ENCODE measurements around the gene TMEM222. TPM values are rescaled to one million over a fixed set of nuclear protein-coding genes. Genes with fewer than 3 reads are reported as not detected.
A peak's percentile ranks its signal among the peaks of the same experiment; 100 is the strongest.
"Not testable (repeated sequence)": the region's sequence is repeated elsewhere in the genome, so short reads cannot be mapped to it uniquely, and the experiment has no call there.

Gene TMEM222
- total RNA-seq, 1 donor from 2014 or later, result 7.4 TPM

GRCh38 chr1:27383039-27383605, 61.2 kb downstream of the TMEM222 start, which contains the start of gene CD164L2:
TSS of gene CD164L2 (minus strand) at chr1:27383333. CDS start at chr1:27383239, 94 bp downstream.
- peak; percentile 88 for DNase-seq (ENCODE audit: low spot score)
- Mint-ChIP-seq H3K27ac (no peak within 1 kb of the TSS), H3K9me3 (no peaks in the 10 kb centered on the region), H3K36me3 (no peaks in the 10 kb centered on the region), H3K27me3 (ENCODE audit: insufficient read depth, low read depth) (peaks cover 7% of the 10 kb centered on the region), H3K4me1 (peaks cover 8% of the 10 kb centered on the region), H3K4me3 (no peak within 1 kb of the TSS)
- Histone ChIP-seq H3K9ac (no peak within 1 kb of the TSS), H3K79me2 (ENCODE audit: low read depth) (no peaks in the 10 kb centered on the region), H3K4me1 (no peaks in the 10 kb centered on the region), H3F3A (ENCODE audit: low read depth) (no peaks in the 10 kb centered on the region), H3K4me3 (peak within 1 kb of the TSS; percentile 44), H3K36me3 (no peaks in the 10 kb centered on the region), H2AFZ (replicated peaks) (peak within 1 kb of the TSS; percentile 79), H3K27ac (no peak within 1 kb of the TSS), H3K9me3 (ENCODE audit: low read depth) (no peaks in the 10 kb centered on the region), H3K4me2 (peak within 1 kb of the TSS; percentile 80), H4K20me1 (ENCODE audit: low read depth) (no peaks in the 10 kb centered on the region), H3K27me3 (peaks cover 27% of the 10 kb centered on the region)
- TF ChIP-seq EZH2phosphoT487 (IDR thresholded peaks at IDR 0.05) (no peak), EZH2 (IDR thresholded peaks at IDR 0.05) (no peak)

DNA sequence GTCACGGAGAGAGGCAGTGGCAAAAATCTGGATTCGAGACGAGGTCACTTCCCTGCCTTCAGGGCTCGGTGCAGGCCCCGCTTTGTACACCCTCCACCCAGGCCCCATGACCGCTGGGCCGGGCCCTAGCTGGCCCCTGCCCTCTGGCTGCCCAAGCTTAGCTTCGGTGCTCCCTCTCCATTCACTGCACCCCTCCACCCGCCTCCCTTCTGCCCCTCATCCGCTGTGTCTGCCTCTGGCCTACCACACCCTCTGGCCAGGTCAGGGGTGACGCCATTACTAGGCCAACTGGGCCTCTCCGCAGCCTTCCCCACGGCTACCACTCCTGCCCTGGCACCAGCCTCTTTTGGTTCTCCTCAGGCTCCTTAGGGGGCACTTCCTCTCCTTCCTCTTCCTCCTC, 61.7 kb downstream of the TMEM222 start:
- H3K27ac Mint-ChIP-seq, result no peak overlapping the region
- H3K9ac ChIP-seq, result no peak overlapping the region
- H3F3A ChIP-seq (ENCODE audit: low read depth), result no peaks in the 10 kb centered on the region
- no peaks in the 10 kb centered on the region for H3K4me1 ChIP-seq
- no peak overlapping the region for H3K4me3 Mint-ChIP-seq
- no peak overlapping the region for H3K4me2 ChIP-seq
- H3K27me3 ChIP-seq, result peaks cover 27% of the 10 kb centered on the region
- TF ChIP-seq EZH2 (IDR thresholded peaks at IDR 0.05) (no peak), EZH2phosphoT487 (IDR thresholded peaks at IDR 0.05) (no peak)
- TF ChIP-seq, protein P1, sequence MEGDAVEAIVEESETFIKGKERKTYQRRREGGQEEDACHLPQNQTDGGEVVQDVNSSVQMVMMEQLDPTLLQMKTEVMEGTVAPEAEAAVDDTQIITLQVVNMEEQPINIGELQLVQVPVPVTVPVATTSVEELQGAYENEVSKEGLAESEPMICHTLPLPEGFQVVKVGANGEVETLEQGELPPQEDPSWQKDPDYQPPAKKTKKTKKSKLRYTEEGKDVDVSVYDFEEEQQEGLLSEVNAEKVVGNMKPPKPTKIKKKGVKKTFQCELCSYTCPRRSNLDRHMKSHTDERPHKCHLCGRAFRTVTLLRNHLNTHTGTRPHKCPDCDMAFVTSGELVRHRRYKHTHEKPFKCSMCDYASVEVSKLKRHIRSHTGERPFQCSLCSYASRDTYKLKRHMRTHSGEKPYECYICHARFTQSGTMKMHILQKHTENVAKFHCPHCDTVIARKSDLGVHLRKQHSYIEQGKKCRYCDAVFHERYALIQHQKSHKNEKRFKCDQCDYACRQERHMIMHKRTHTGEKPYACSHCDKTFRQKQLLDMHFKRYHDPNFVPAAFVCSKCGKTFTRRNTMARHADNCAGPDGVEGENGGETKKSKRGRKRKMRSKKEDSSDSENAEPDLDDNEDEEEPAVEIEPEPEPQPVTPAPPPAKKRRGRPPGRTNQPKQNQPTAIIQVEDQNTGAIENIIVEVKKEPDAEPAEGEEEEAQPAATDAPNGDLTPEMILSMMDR (IDR thresholded peaks at IDR 0.05), result no peak
- H3K36me3 Mint-ChIP-seq, result no peaks in the 10 kb centered on the region
- H3K9me3 ChIP-seq (ENCODE audit: low read depth), result no peaks in the 10 kb centered on the region
- H4K20me1 ChIP-seq (ENCODE audit: low read depth), result no peaks in the 10 kb centered on the region
- H3K36me3 ChIP-seq, result no peaks in the 10 kb centered on the region
- no peak overlapping the region for H3K4me3 ChIP-seq
- no peak overlapping the region for H2AFZ ChIP-seq (replicated peaks)
- peaks cover 1% of the 10 kb centered on the region for H3K9me3 Mint-ChIP-seq
- H3K4me1 Mint-ChIP-seq, result peaks cover 12% of the 10 kb centered on the region
- no peaks in the 10 kb centered on the region for H3K79me2 ChIP-seq (ENCODE audit: low read depth)
- H3K27me3 Mint-ChIP-seq (ENCODE audit: insufficient read depth, low read depth), result peaks cover 7% of the 10 kb centered on the region
- no peak for DNase-seq (ENCODE audit: low spot score)
- no peak overlapping the region for H3K27ac ChIP-seq

DNA sequence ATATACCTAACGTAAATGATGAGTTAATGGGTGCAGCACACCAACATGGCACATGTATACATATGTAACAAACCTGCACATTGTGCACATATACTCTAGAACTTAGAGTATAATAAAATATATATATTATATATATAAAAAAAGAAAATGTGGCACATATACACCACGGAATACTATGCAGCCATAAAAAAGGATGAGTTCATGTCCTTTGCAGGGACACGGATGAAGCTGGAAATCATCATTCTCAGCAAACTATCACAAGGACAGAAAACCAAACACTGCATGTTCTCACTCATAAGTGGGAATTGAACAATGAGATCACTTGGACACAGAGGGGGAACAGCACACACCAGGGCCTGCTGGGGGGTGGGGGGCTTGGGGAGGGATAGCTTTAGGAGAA, 62.8 kb downstream of the TMEM222 start:
- H3K4me3 ChIP-seq; H3K9me3 ChIP-seq (ENCODE audit: low read depth); H4K20me1 ChIP-seq (ENCODE audit: low read depth); H3K4me1 ChIP-seq; H3K27ac Mint-ChIP-seq; H3K36me3 Mint-ChIP-seq; H3K27me3 Mint-ChIP-seq (ENCODE audit: insufficient read depth, low read depth); H3K9me3 Mint-ChIP-seq; H3K79me2 ChIP-seq (ENCODE audit: low read depth); H3F3A ChIP-seq (ENCODE audit: low read depth); H3K36me3 ChIP-seq; H3K27ac ChIP-seq; H3K9ac ChIP-seq; H3K4me3 Mint-ChIP-seq; DNase-seq (ENCODE audit: low spot score); H3K4me2 ChIP-seq; H2AFZ ChIP-seq (replicated peaks): not testable (repeated sequence)
- peaks cover 27% of the 10 kb centered on the region for H3K27me3 ChIP-seq
- peaks cover 13% of the 10 kb centered on the region for H3K4me1 Mint-ChIP-seq

Small RNAs within 50 kb of the gene (small RNA-seq; reads per million reads assigned to genes)
- gene RNU6-48P, result not detected

Other genes starting within 250 kb of the TMEM222 start
- gene SLC9A1, start 167.0 kb upstream of the TMEM222 start, total RNA-seq (ENCODE audit: low replicate concordance), result 1.8 and 5.7 TPM in 2 replicates
- 17.8 and 34.6 TPM in 2 replicates for gene WDTC1, start 87.5 kb upstream of the TMEM222 start, total RNA-seq (ENCODE audit: low replicate concordance)
- gene SYTL1, start 19.9 kb downstream of the TMEM222 start, total RNA-seq (ENCODE audit: low replicate concordance), result 5.7 and 7.9 TPM in 2 replicates
- 1.9 and 11.7 TPM in 2 replicates for gene MAP3K6, start 44.8 kb downstream of the TMEM222 start, total RNA-seq (ENCODE audit: low replicate concordance)
- gene FCN3, start 52.7 kb downstream of the TMEM222 start, total RNA-seq (ENCODE audit: low replicate concordance), result not detected in 2 replicates
- gene CD164L2, start 61.2 kb downstream of the TMEM222 start, total RNA-seq (ENCODE audit: low replicate concordance), result 1.5 and 1.6 TPM in 2 replicates
- gene GPR3, start 70.5 kb downstream of the TMEM222 start, total RNA-seq (ENCODE audit: low replicate concordance), result 3.0 and 3.1 TPM in 2 replicates
- gene WASF2, start 168.0 kb downstream of the TMEM222 start, total RNA-seq (ENCODE audit: low replicate concordance), result 31.4 and 35.0 TPM in 2 replicates